Measurements from ENCODE around the gene DOCK2.
A peak's percentile ranks its signal among the peaks of the same experiment; 100 is the strongest.
"Not testable (repeated sequence)": the region's sequence is repeated elsewhere in the genome, so short reads cannot be mapped to it uniquely, and the experiment has no call there.

The DOCK2 gene

GRCh38 chr5:169717288-169717687, 80.2 kb downstream of the DOCK2 start:
- H3K4me3 ChIP-seq (replicated peaks in 1 of 2; ENCODE audit: low read depth in 2 of 2, low read length in 2 of 2) = no peak overlapping the region
- peak; percentile 80 to 88 for DNase-seq (ENCODE audit: low read depth in 2 of 2)
- no peak for TF ChIP-seq CTCF (IDR thresholded peaks at IDR 0.05; ENCODE audit: low read depth, low read length)

DNA sequence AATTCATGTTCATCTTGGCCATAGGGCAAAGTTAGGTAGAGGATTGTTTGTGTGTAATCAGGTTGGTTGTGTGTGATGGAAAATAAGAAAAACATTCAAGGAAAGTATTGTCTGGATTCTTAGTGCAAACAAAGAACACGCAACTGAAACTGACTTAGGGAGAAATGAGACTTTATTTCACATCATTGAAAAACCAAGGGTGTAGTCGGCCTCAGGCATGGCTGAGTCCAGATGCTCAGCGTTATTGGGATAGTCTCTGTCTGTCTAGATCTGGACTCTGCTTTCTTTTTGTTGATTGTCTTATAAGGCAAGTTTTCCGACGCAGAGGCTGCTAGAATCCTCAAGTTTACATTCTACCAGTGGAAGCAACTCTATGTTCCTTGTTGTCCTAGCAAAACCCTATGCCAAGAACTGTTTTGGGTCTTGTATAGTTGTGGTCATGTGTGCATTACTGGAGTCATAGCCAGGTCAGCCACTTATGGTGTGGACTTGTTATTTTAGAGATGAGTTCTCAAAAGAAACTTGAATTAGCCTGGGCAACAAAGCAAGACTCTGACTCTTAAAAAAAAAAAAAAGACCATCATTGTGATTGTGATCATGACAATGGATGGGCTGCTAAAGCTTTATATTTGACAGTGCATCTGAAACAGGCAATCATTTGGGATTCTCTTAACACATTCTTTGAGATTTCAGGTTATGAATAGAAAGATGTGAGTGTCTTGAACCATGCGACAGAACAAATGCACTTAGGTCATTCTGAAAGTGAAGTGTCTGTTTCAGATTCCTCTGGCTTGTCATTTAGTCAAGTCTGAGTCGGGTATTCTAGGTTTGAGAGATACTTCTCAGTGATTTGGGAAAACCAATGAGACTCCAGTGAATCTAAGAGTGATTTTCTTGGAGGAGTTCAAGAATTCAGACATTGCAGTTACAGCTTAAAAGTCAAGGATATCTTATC, 82.6 kb downstream of the DOCK2 start:
- no peak for TF ChIP-seq CTCF (IDR thresholded peaks at IDR 0.05; ENCODE audit: low read depth, low read length)
- no peak overlapping the region for H3K4me3 ChIP-seq (replicated peaks in 1 of 2; ENCODE audit: low read depth in 2 of 2, low read length in 2 of 2)
- DNase-seq (ENCODE audit: low read depth in 2 of 2) = no peak

DNA sequence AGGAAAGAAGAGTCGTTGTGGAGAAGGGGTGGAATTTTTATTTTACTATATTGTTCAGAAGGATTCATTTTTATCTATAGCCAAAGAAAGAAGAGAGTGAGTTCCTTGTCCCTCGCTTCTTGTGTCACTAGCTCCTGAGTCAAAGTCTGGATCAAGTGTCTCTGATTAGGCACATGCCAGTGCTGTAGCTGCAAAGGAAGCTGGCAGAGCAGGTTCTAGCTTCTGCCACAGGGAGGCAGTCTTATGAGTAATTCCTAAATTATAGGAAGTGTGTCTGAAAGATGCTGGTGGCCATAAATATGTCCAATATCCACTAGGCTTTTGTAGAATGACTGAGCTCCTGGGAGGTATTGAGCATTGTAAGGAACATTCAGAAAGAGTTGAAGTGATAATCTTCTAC, 84.7 kb downstream of the DOCK2 start:
- H3K4me3 ChIP-seq (replicated peaks in 1 of 2; ENCODE audit: low read depth in 2 of 2, low read length in 2 of 2) = no peak overlapping the region

GRCh38 chr5:169723103-169723831, 86.2 kb downstream of the DOCK2 start:
- TF ChIP-seq CTCF (IDR thresholded peaks at IDR 0.05; ENCODE audit: low read depth, low read length) = no peak
- no peak for DNase-seq (ENCODE audit: low read depth in 2 of 2)

More for the DNA sequence above, 84.7 kb downstream of the DOCK2 start:
- DNase-seq (ENCODE audit: low read depth in 2 of 2) = no peak
- TF ChIP-seq CTCF (IDR thresholded peaks at IDR 0.05; ENCODE audit: low read depth, low read length) = no peak

GRCh38 chr5:169724303-169725087, 87.4 kb downstream of the DOCK2 start:
- TF ChIP-seq CTCF (IDR thresholded peaks at IDR 0.05; ENCODE audit: low read depth, low read length) = no peak
- no peak for DNase-seq (ENCODE audit: low read depth in 2 of 2)
- no peak overlapping the region for H3K4me3 ChIP-seq (replicated peaks in 1 of 2; ENCODE audit: low read depth in 2 of 2, low read length in 2 of 2)

More at GRCh38 chr5:169723103-169723831, 86.2 kb downstream of the DOCK2 start:
- H3K4me3 ChIP-seq (replicated peaks in 1 of 2; ENCODE audit: low read depth in 2 of 2, low read length in 2 of 2) = no peak overlapping the region

DNA sequence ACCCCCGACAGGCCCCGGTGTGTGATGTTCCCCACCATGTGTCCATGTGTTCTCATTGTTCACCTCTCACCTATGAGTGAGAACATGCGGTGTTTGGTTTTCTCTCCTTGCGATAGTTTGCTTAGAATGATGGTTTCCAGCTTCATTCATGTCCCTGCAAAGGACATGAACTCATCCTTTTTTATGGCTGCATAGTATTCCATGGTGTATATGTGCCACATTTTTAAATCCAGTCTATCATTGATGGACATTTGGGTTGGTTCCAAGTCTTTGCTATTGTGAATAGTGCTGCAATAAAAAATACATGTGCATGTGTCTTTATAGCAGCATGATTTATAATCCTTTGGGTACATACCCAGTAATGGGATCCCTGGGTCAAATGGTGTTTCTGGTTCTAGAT, 88.6 kb downstream of the DOCK2 start:
- H3K4me3 ChIP-seq (replicated peaks in 1 of 2; ENCODE audit: low read depth in 2 of 2, low read length in 2 of 2); DNase-seq (ENCODE audit: low read depth in 2 of 2): not testable (repeated sequence)

Data from cardiac fibroblast (primary cell).